Panc1 (cell line): ENCODE results near the gene CAMKK1. TPM values are rescaled to one million over a fixed set of nuclear protein-coding genes. Genes with fewer than 3 reads are reported as not detected.
A peak's percentile ranks its signal among the peaks of the same experiment; 100 is the strongest.

Experiments used
- ATAC-seq: fragments of 200-7000 bp; cut with Tn5 transposase; 2 replicates; pipeline ENCODE4 v1.9.1; 2020; ENCODE audit warnings: mild to moderate bottlenecking, moderate library complexity
- Bru-seq: library from RNA; stranded (reverse); fragments of 400-500 nt; gene quantifications from one replicate; lab custom pipeline; 2021; lab: Mats Ljungman, UMichigan
- BruChase-seq, 2 experiments: library from RNA; stranded (reverse); fragments of 400-500 nt; gene quantifications; one replicate each; lab custom pipeline; 2021; lab: Mats Ljungman, UMichigan
- BruUV-seq: library from RNA; stranded (reverse); fragments of 400-500 nt; replicated peaks from 2 replicates; lab custom pipeline; 2021; lab: Mats Ljungman, UMichigan
- CTCF ChIA-PET: fragments of 300-600 bp; sonication (Branson Sonifier 250); formaldehyde crosslinking; loops from one replicate; lab custom pipeline; 2022; ENCODE audit warnings: antibody characterized with exemption; lab: Charles Lee
- POLR2A ChIA-PET: fragments of 300-600 bp; sonication (Branson Sonifier 250); formaldehyde crosslinking; loops from one replicate; lab custom pipeline; 2022; ENCODE audit warnings: antibody characterized with exemption; lab: Charles Lee
- DNase-seq: peaks from one replicate; pipeline ENCODE4 v3.0.0-alpha.2; 2010; ENCODE audit warnings: low read depth, low spot score
- H3K27ac ChIP-seq: 2 replicates; pipeline ENCODE4 v1.5.1; 2011; ENCODE audit warnings: mild to moderate bottlenecking, low read length, inconsistent platforms
- H3K27me3 ChIP-seq: fragments of 200-500 bp; sonication (Bioruptor generic); 2 replicates; pipeline ENCODE4 v1.6.0; 2014; ENCODE audit warnings: low read length, inconsistent platforms; ENCODE audit not compliant: control insufficient read depth, insufficient read depth
- H3K36me3 ChIP-seq: fragments of 200-500 bp; sonication (Bioruptor generic); 2 replicates; pipeline ENCODE4 v1.5.1; 2014; ENCODE audit warnings: inconsistent platforms, mild to moderate bottlenecking, low read length, moderate library complexity; ENCODE audit not compliant: control insufficient read depth, insufficient read depth
- H3K4me1 ChIP-seq: 2 replicates; pipeline ENCODE4 v1.5.1; 2011; ENCODE audit warnings: inconsistent platforms, mild to moderate bottlenecking, low read length, moderate library complexity; ENCODE audit not compliant: control insufficient read depth, insufficient read depth
- H3K4me3 ChIP-seq, 2 experiments: 2 replicates each; pipeline ENCODE4 v1.5.1; 2011 to 2012; ENCODE audit warnings: low read depth in 2 of 2, low read length in 2 of 2, mild to moderate bottlenecking in 2 of 2, inconsistent platforms in 1 of 2, moderate library complexity in 1 of 2
- H3K9me3 ChIP-seq: fragments of 200-500 bp; sonication (Bioruptor generic); 2 replicates; pipeline ENCODE4 v1.5.1; 2014; ENCODE audit warnings: low read depth, mild to moderate bottlenecking, inconsistent platforms, low read length, moderate library complexity; ENCODE audit not compliant: control insufficient read depth, insufficient read depth
- POLR2AphosphoS5 ChIP-seq: IDR thresholded peaks from 2 replicates; pipeline ENCODE4 v1.6.1; 2012; ENCODE audit warnings: mild to moderate bottlenecking, low read depth, low read length, moderate library complexity
- SIN3A ChIP-seq: IDR thresholded peaks from 2 replicates; pipeline ENCODE4 v1.6.1; 2012; ENCODE audit warnings: low read depth, mild to moderate bottlenecking, low read length, moderate library complexity, borderline replicate concordance; ENCODE audit not compliant: insufficient read depth
- TCF7L2 ChIP-seq: IDR thresholded peaks from 2 replicates; pipeline ENCODE4 v1.6.1; 2011; ENCODE audit warnings: mild to moderate bottlenecking, low read depth, low read length, inconsistent platforms
- in situ Hi-C: cut with HindIII; loops from 2 replicates; pipeline ENCODE4 v1.10.0; 2016; ENCODE audit warnings: low sequenced_read_pairs, low pct_unique_long_range_greater_than_20kb
- intact Hi-C: fragments of 100-400 bp; cut with micrococcal nuclease; formaldehyde crosslinking; loops from one replicate; pipeline ENCODE4 v1.10.0; 2022; ENCODE audit not compliant: unreplicated experiment
- long read RNA-seq: library from polyadenylated mRNA; unstranded; transcript quantifications from one replicate; pipeline ENCODE4 v2.0.0, GENCODE V29; 2021; ENCODE audit not compliant: unreplicated experiment
- polyA plus RNA-seq: library from polyadenylated mRNA; unstranded; fragments of >200 nt; gene quantifications from one replicate; pipeline ENCODE4 v1.2.1, GENCODE V29; 2012; ENCODE audit warnings: missing spikeins; ENCODE audit not compliant: insufficient read length
- total RNA-seq: library from RNA; stranded (reverse); gene quantifications from one replicate; pipeline ENCODE4 v1.2.1, GENCODE V29; 2021; ENCODE audit not compliant: unreplicated experiment
- TF ChIP-seq, protein P1 (sequence below), 2 experiments: IDR thresholded peaks; 2 replicates each; pipeline ENCODE4 v1.6.1; 2011 to 2012; ENCODE audit warnings: low read depth in 2 of 2, control low read depth in 1 of 2, low read length in 1 of 2, mild to moderate bottlenecking in 1 of 2, moderate library complexity in 1 of 2; ENCODE audit not compliant: insufficient read depth in 1 of 2
- TF ChIP-seq, protein P2 (sequence below): fragments of 450-650 bp; IDR thresholded peaks from 2 replicates; pipeline ENCODE4 v1.5.1; 2017; ENCODE audit warnings: mild to moderate bottlenecking

The CAMKK1 gene
- 6.7 TPM for total RNA-seq
- polyA plus RNA-seq, result 5.4 TPM
- Bru-seq, nascent RNA, result percentile 47 among the genes with signal in this experiment
- percentile 50 among the genes with signal in this experiment for BruChase-seq, experiment 1, labeled RNA remaining after a 2-hour chase
- BruChase-seq, experiment 2, labeled RNA remaining after a 6-hour chase, result percentile 49 among the genes with signal in this experiment
- long read RNA-seq, partial matches to known transcripts, result 6 of 9 reads
- long read RNA-seq, other reads (novel, unspliced or antisense), result 3 of 9 reads

DNA sequence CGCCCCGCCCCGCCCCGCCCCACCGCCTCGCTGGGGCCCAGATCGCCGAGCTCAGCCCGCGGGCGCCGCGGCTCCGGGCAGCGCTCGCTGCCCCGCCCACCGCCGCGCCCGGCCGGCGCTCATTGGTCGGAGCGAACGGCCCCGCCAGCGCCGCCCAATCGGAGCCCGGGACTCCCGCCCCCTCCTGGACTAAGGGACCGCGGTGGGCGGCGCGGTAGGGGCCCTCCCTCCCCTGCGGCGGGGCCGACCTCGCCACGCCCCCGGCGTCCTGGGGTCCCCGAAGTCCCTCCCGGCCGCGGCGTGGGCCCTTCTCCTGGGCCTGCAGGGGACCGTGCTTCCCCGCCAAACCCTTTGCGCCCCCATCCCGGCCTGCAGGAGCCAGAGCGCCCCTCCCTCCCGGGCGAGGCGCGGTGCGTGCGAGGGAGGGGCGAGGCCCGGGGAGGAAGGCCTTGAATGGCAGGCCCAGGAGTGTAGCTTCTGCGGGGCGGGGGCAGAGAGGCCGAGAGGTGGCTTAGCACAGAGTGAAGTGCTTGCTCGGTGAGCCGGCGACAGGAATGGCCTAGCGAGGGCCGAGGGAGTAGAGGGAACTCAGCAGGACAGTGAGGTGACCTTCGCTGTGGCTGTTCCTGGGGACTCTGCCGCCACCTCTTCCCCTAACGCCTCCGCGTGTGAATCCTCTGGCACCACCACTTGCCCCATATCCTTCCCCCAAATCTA, at the start of gene CAMKK1:
Gene CAMKK1, minus strand, starts transcription at position 51 of the 717 bp plus-strand sequence. CDS start 7,366 bp downstream, outside the sequence.
- no TSS peak for BruUV-seq

DNA sequence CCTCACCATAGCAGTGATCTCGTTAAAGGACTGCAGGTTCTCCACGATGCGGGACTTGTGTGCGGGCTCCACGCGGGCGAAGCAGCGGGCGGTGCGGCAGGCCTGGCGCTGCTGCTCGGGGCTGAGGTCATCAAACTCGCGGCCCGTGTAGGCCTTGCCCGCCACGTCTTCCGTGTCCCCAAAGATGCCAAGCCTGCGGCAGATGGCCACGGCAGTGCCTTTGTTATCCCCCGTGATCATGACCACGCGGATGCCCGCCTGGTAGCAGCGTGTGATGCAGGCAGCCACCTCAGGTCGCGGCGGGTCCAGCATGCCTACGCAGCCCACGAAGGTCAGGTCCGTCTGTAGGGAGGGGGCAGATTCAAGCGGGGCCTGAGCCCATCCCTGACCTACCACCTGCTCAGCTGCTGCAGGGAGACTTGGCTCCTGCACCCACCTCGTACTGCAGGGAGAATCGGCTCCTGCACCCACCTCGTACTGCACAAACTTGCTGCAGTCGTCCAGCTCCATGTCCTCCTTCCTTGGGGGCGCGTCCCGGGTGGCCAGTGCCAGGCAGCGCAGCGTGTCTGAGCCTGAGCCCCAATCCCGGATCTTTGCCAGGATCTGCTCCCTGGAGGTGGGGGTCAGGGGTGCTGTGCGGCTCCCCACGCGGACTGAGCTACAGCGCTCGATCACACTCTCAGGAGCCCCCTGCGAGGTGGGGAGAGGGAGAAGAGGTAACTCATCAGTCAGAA, 48.3 kb upstream of the CAMKK1 start:
- intact Hi-C loops (no loop called here), in situ Hi-C loops (no loop called here)
- TF ChIP-seq SIN3A, result no peak
- no peak for TF ChIP-seq TCF7L2
- TF ChIP-seq, protein P1, sequence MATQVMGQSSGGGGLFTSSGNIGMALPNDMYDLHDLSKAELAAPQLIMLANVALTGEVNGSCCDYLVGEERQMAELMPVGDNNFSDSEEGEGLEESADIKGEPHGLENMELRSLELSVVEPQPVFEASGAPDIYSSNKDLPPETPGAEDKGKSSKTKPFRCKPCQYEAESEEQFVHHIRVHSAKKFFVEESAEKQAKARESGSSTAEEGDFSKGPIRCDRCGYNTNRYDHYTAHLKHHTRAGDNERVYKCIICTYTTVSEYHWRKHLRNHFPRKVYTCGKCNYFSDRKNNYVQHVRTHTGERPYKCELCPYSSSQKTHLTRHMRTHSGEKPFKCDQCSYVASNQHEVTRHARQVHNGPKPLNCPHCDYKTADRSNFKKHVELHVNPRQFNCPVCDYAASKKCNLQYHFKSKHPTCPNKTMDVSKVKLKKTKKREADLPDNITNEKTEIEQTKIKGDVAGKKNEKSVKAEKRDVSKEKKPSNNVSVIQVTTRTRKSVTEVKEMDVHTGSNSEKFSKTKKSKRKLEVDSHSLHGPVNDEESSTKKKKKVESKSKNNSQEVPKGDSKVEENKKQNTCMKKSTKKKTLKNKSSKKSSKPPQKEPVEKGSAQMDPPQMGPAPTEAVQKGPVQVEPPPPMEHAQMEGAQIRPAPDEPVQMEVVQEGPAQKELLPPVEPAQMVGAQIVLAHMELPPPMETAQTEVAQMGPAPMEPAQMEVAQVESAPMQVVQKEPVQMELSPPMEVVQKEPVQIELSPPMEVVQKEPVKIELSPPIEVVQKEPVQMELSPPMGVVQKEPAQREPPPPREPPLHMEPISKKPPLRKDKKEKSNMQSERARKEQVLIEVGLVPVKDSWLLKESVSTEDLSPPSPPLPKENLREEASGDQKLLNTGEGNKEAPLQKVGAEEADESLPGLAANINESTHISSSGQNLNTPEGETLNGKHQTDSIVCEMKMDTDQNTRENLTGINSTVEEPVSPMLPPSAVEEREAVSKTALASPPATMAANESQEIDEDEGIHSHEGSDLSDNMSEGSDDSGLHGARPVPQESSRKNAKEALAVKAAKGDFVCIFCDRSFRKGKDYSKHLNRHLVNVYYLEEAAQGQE (IDR thresholded peaks at IDR 0.05; ENCODE audit: insufficient read depth in 1 of 2, low read depth in 2 of 2, low read length in 1 of 2), result no peak
- TF ChIP-seq, protein P2, sequence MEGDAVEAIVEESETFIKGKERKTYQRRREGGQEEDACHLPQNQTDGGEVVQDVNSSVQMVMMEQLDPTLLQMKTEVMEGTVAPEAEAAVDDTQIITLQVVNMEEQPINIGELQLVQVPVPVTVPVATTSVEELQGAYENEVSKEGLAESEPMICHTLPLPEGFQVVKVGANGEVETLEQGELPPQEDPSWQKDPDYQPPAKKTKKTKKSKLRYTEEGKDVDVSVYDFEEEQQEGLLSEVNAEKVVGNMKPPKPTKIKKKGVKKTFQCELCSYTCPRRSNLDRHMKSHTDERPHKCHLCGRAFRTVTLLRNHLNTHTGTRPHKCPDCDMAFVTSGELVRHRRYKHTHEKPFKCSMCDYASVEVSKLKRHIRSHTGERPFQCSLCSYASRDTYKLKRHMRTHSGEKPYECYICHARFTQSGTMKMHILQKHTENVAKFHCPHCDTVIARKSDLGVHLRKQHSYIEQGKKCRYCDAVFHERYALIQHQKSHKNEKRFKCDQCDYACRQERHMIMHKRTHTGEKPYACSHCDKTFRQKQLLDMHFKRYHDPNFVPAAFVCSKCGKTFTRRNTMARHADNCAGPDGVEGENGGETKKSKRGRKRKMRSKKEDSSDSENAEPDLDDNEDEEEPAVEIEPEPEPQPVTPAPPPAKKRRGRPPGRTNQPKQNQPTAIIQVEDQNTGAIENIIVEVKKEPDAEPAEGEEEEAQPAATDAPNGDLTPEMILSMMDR, result no peak
- no peak for TF ChIP-seq POLR2AphosphoS5
- ChIA-PET CTCF (no interaction called here), POLR2A (no interaction called here)
- BruUV-seq, result no TSS peak
- H3K36me3 ChIP-seq, result no peaks in the 10 kb centered on the region
- no peak for ATAC-seq
- H3K4me1 ChIP-seq, result no peaks in the 10 kb centered on the region
- H3K4me3 ChIP-seq, result no peak overlapping the region
- H3K27ac ChIP-seq, result no peak overlapping the region
- no peaks in the 10 kb centered on the region for H3K27me3 ChIP-seq
- H3K9me3 ChIP-seq, result no peaks in the 10 kb centered on the region
- DNase-seq, result no peak

More for the DNA sequence above, at the start of gene CAMKK1:
- peak within 1 kb of the TSS; percentile 53 to 56 for H3K4me3 ChIP-seq
- TF ChIP-seq, protein P2, result no peak
- TF ChIP-seq SIN3A (no peak), TCF7L2 (no peak), POLR2AphosphoS5 (no peak)
- TF ChIP-seq, protein P1 (IDR thresholded peaks at IDR 0.05; ENCODE audit: insufficient read depth in 1 of 2, low read depth in 2 of 2, low read length in 1 of 2), result no peak
- CTCF ChIA-PET, result interaction anchor here (0.7 kb wide), 1 partner anchor 154 kb away, joined by 8 read pairs; no protein-coding TSS in a partner anchor
- peak within 1 kb of the TSS; percentile 68 for H3K27ac ChIP-seq
- DNase-seq, result no peak
- H3K4me1 ChIP-seq, result peaks cover 40% of the 10 kb centered on the region
- H3K36me3 ChIP-seq, result no peaks in the 10 kb centered on the region; the same call in 1 of the 2 replicates
- H3K9me3 ChIP-seq, result no peaks in the 10 kb centered on the region
- ATAC-seq, result peak; percentile 85
- POLR2A ChIA-PET, result no interaction called here
- in situ Hi-C loops, result no loop called here
- H3K27me3 ChIP-seq, result no peaks in the 10 kb centered on the region
- intact Hi-C loops, result no loop called here
